Measurements from ENCODE around the gene TMEM30A. TPM values are rescaled to one million over a fixed set of nuclear protein-coding genes. Genes with fewer than 3 reads are reported as not detected.

Gene TMEM30A
- total and polyA plus RNA-seq, 2 of the 13 experiments (the other 11 are each of a cell fraction or from before 2014, with no cell fraction given), result 17.6 to 54.4 TPM

- TF ChIP-seq, protein P1, sequence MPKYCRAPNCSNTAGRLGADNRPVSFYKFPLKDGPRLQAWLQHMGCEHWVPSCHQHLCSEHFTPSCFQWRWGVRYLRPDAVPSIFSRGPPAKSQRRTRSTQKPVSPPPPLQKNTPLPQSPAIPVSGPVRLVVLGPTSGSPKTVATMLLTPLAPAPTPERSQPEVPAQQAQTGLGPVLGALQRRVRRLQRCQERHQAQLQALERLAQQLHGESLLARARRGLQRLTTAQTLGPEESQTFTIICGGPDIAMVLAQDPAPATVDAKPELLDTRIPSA (CRISPR knock-in tag; IDR thresholded peaks at IDR 0.05; ENCODE audit: borderline replicate concordance), result no peak
- TF ChIP-seq, protein P2, sequence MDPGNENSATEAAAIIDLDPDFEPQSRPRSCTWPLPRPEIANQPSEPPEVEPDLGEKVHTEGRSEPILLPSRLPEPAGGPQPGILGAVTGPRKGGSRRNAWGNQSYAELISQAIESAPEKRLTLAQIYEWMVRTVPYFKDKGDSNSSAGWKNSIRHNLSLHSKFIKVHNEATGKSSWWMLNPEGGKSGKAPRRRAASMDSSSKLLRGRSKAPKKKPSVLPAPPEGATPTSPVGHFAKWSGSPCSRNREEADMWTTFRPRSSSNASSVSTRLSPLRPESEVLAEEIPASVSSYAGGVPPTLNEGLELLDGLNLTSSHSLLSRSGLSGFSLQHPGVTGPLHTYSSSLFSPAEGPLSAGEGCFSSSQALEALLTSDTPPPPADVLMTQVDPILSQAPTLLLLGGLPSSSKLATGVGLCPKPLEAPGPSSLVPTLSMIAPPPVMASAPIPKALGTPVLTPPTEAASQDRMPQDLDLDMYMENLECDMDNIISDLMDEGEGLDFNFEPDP (CRISPR knock-in tag; conservative IDR thresholded peaks at IDR 0.05), result no peak
- TF ChIP-seq SNAPC2 (CRISPR knock-in tag; IDR thresholded peaks at IDR 0.05) (peak; percentile 54), WIZ (CRISPR knock-in tag; IDR thresholded peaks at IDR 0.05) (peak; percentile 76; the same call in 1 of the 2 replicates), IRF2 (CRISPR knock-in tag; IDR thresholded peaks at IDR 0.05) (peak; percentile 90), SALL2 (CRISPR knock-in tag; IDR thresholded peaks at IDR 0.05) (no peak), HIC2 (CRISPR knock-in tag; IDR thresholded peaks at IDR 0.05; ENCODE audit: low read depth) (no peak), ZNF234 (CRISPR knock-in tag; conservative IDR thresholded peaks at IDR 0.05) (no peak), ADNP (CRISPR knock-in tag; IDR thresholded peaks at IDR 0.05) (no peak), GTF3A (CRISPR knock-in tag; conservative IDR thresholded peaks at IDR 0.05) (no peak)
These were observed at the start of gene TMEM30A (continued) for GRCh38 chr6:75284632-75285282.

Data from HepG2 (cell line).